HepG2 (cell line): Measurements from ENCODE around the gene OPRL1. TPM values are rescaled to one million over a fixed set of nuclear protein-coding genes. Genes with fewer than 3 reads are reported as not detected.

Experiments
- ATF4 ChIP-seq, 2 experiments: fragments of 450-650 bp in 1 of 2; sonication (generic) in 1 of 2; formaldehyde crosslinking; IDR thresholded peaks; 2 replicates each; pipeline versions ENCODE4 v1.5.0 to v1.8.0; 2020 to 2022; ENCODE audit warnings: mild to moderate bottlenecking in 1 of 2, missing genetic modification reagents in 1 of 2
- CREM ChIP-seq, 2 experiments: sonication (generic) in 1 of 2; formaldehyde crosslinking in 1 of 2; IDR thresholded peaks; 2 replicates each; pipeline versions ENCODE4 v1.4.0 to v1.6.1; 2016 to 2020; ENCODE audit warnings: antibody characterized with exemption in 1 of 2, mild to moderate bottlenecking in 1 of 2, missing genetic modification reagents in 1 of 2
- HNF1B ChIP-seq: sonication (generic); formaldehyde crosslinking; IDR thresholded peaks from 2 replicates; pipeline ENCODE4 v1.5.1; 2020; ENCODE audit warnings: mild to moderate bottlenecking, moderate library complexity, missing genetic modification reagents
- JUN ChIP-seq: sonication (generic); formaldehyde crosslinking; IDR thresholded peaks from 2 replicates; pipeline ENCODE4 v1.4.0; 2020; ENCODE audit warnings: mild to moderate bottlenecking, missing genetic modification reagents
- MAFK ChIP-seq, 2 experiments: IDR thresholded peaks in 1 of 2; conservative IDR thresholded peaks in 1 of 2; 2 replicates each; pipeline ENCODE4 v1.6.1; 2011; ENCODE audit warnings: improper control_type of control experiment in 2 of 2, low read length in 2 of 2
- MATR3 ChIP-seq: sonication (generic); formaldehyde crosslinking; IDR thresholded peaks from 2 replicates; pipeline ENCODE4 v1.4.0; 2020; ENCODE audit warnings: missing genetic modification reagents
- MYNN ChIP-seq: sonication (generic); formaldehyde crosslinking; IDR thresholded peaks from 2 replicates; pipeline ENCODE4 v1.4.0; 2020; ENCODE audit warnings: mild to moderate bottlenecking, low read depth, missing genetic modification reagents
- NCOA5 ChIP-seq: sonication (generic); formaldehyde crosslinking; IDR thresholded peaks from 2 replicates; pipeline ENCODE4 v1.4.0; 2020; ENCODE audit warnings: missing genetic modification reagents
- PHF5A ChIP-seq: IDR thresholded peaks from one replicate; pipeline ENCODE4 v1.6.1; 2018; ENCODE audit warnings: low read depth, missing genetic modification reagents; ENCODE audit not compliant: unreplicated experiment
- SKIL ChIP-seq: sonication (generic); formaldehyde crosslinking; IDR thresholded peaks from 2 replicates; pipeline ENCODE4 v1.8.0; 2022; ENCODE audit warnings: missing genetic modification reagents, mild to moderate bottlenecking, moderate library complexity, borderline replicate concordance
- STAG1 ChIP-seq: sonication (generic); formaldehyde crosslinking; IDR thresholded peaks from 2 replicates; pipeline ENCODE4 v1.4.0; 2020; ENCODE audit warnings: missing genetic modification reagents
- ZBTB49 ChIP-seq: sonication (generic); formaldehyde crosslinking; IDR thresholded peaks from 2 replicates; pipeline ENCODE4 v1.4.0; 2020; ENCODE audit warnings: missing genetic modification reagents, borderline replicate concordance
- ZFP90 ChIP-seq: sonication (generic); formaldehyde crosslinking; IDR thresholded peaks from 2 replicates; pipeline ENCODE4 v1.8.0; 2022; ENCODE audit warnings: missing genetic modification reagents, mild to moderate bottlenecking, inconsistent platforms, borderline replicate concordance
- ZNF160 ChIP-seq: sonication (generic); formaldehyde crosslinking; IDR thresholded peaks from 2 replicates; pipeline ENCODE4 v1.8.0; 2022; ENCODE audit warnings: mild to moderate bottlenecking, inconsistent platforms, missing genetic modification reagents
- ZNF225 ChIP-seq: sonication (generic); formaldehyde crosslinking; IDR thresholded peaks from 2 replicates; pipeline ENCODE4 v1.4.0; 2020; ENCODE audit warnings: mild to moderate bottlenecking, missing genetic modification reagents
- ZNF639 ChIP-seq: conservative IDR thresholded peaks from 2 replicates; pipeline ENCODE4 v1.6.1; 2018; ENCODE audit warnings: missing genetic modification reagents
- polyA plus RNA-seq, 8 experiments: library from polyadenylated mRNA; depleted of rRNA in 3 of 8; stranded (reverse) in 7 of 8; unstranded in 1 of 8; fragments of >200 nt; fragmentation: Illumina TruSeq in 4 of 8; extraction: Trizol in 4 of 8; gene quantifications; 2 replicates each; pipeline versions ENCODE4 v1.2.1 to v1.2.3, GENCODE V29; 2011 to 2016; ENCODE audit warnings: low read depth in 4 of 8, missing spikeins in 1 of 8, mixed read lengths in 1 of 8; ENCODE audit not compliant: insufficient read depth in 1 of 8
- total RNA-seq, 5 experiments: library from RNA; depleted of rRNA; stranded (reverse); fragments of >200 nt; fragmentation: Illumina TruSeq; extraction: Trizol; gene quantifications; 2 replicates each; pipeline ENCODE4 v1.2.3, GENCODE V29; 2016; ENCODE audit warnings: low read depth in 1 of 5

The OPRL1 gene
- total and polyA plus RNA-seq, 2 of the 13 experiments (the other 11 are each of a cell fraction or from before 2014, with no cell fraction given), result 0.35 to 0.71 TPM

GRCh38 chr20:64035933-64036345 is 43.9 kb upstream of the OPRL1 start, which contains the start of gene C20orf204 (continued):
- TF ChIP-seq HNF1B (CRISPR knock-in tag) (peak; percentile 81), NCOA5 (CRISPR knock-in tag) (no peak), ZFP90 (CRISPR knock-in tag) (no peak; the same call in 1 of the 2 replicates), ZNF225 (CRISPR knock-in tag) (peak; percentile 42; the same call in 1 of the 2 replicates), STAG1 (CRISPR knock-in tag) (no peak), MATR3 (CRISPR knock-in tag) (no peak), ZNF160 (CRISPR knock-in tag) (peak; percentile 79; the same call in 1 of the 2 replicates), CREM (IDR thresholded peaks at IDR 0.05) (no peak), CREM (CRISPR knock-in tag; IDR thresholded peaks at IDR 0.05) (no peak), MAFK (conservative IDR thresholded peaks at IDR 0.05 in 1 of 2, IDR thresholded peaks at IDR 0.05 in 1 of 2; ENCODE audit: low read length in 2 of 2) (no peak), JUN (peak; percentile 61), ZNF639 (CRISPR knock-in tag) (peak; percentile 64; the same call in 1 of the 2 replicates), ZBTB49 (CRISPR knock-in tag) (peak; percentile 44; the same call in 1 of the 2 replicates), MYNN (CRISPR knock-in tag) (no peak), SKIL (CRISPR knock-in tag) (peak; percentile 78), PHF5A (CRISPR knock-in tag) (peak; percentile 86), ATF4 (CRISPR knock-in tag; IDR thresholded peaks at IDR 0.05) (peak in 1 of 2 experiments; percentile 86; a peak in 2 of 4 replicates)
